Suprapubic skin (tissue), 3 donors: Measurements from ENCODE around the gene SLC10A6.

ENCODE experiments used
- POLR2A ChIP-seq, 2 donors: fragments of 450-650 bp; IDR thresholded peaks; one replicate each; pipeline ENCODE4 v1.6.1; 2017; ENCODE audit warnings: antibody characterized with exemption in 2 of 2, mild to moderate bottlenecking in 2 of 2, moderate library complexity in 2 of 2
- TF ChIP-seq, protein P1 (sequence below), 2 donors: fragments of 200-600 bp in 1 of 2; fragments of 450-650 bp in 1 of 2; sonication (generic) in 1 of 2; IDR thresholded peaks; one replicate each; pipeline ENCODE4 v1.5.1; 2016 to 2019; ENCODE audit warnings: antibody characterized with exemption in 2 of 2, mild to moderate bottlenecking in 1 of 2, moderate library complexity in 1 of 2

DNA sequence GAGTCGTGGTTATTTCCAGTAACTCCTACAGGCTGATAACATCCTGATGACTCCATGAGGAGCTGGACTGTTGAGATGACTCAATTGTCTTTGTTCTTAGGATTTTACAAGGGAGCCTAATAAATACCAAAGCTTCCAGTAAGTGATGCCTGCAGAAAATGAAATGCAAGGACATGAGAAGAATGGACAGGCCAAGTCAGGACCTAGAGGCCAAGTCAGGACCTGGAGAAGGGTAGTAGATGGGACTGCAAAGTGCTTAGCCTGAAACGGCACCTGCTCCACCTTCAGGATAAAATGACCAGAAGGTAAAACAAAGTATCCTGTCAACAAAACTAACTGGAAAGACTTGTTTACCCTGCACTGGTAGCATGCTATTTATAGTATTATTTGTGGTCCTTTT, 6.4 kb upstream of the SLC10A6 start:
- TF ChIP-seq, protein P1, sequence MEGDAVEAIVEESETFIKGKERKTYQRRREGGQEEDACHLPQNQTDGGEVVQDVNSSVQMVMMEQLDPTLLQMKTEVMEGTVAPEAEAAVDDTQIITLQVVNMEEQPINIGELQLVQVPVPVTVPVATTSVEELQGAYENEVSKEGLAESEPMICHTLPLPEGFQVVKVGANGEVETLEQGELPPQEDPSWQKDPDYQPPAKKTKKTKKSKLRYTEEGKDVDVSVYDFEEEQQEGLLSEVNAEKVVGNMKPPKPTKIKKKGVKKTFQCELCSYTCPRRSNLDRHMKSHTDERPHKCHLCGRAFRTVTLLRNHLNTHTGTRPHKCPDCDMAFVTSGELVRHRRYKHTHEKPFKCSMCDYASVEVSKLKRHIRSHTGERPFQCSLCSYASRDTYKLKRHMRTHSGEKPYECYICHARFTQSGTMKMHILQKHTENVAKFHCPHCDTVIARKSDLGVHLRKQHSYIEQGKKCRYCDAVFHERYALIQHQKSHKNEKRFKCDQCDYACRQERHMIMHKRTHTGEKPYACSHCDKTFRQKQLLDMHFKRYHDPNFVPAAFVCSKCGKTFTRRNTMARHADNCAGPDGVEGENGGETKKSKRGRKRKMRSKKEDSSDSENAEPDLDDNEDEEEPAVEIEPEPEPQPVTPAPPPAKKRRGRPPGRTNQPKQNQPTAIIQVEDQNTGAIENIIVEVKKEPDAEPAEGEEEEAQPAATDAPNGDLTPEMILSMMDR (IDR thresholded peaks at IDR 0.05), result no peak
- no peak for TF ChIP-seq POLR2A (IDR thresholded peaks at IDR 0.05)
